GM21367 (cell line): Measurements from ENCODE around the gene KANSL1.

Experiments
- ATAC-seq: cut with Tn5 transposase; IDR thresholded peaks from one replicate; pipeline ENCODE4 v1.9.1; 2021; ENCODE audit not compliant: unreplicated experiment

Gene KANSL1

GRCh38 chr17:46044286-46044928, 148.8 kb downstream of the KANSL1 start:
- ATAC-seq, result no peak

GRCh38 chr17:46043606-46044005, 149.6 kb downstream of the KANSL1 start:
- no peak for ATAC-seq

GRCh38 chr17:46042925-46043324, 150.3 kb downstream of the KANSL1 start:
- no peak for ATAC-seq

GRCh38 chr17:46042246-46042645, 151.0 kb downstream of the KANSL1 start:
- ATAC-seq, result no peak

- no peak for ATAC-seq
Observed at GRCh38 chr17:46039592-46040186, 153.5 kb downstream of the KANSL1 start.

GRCh38 chr17:46038937-46039336, 154.3 kb downstream of the KANSL1 start:
- ATAC-seq, result no peak

- no peak for ATAC-seq
Observed at GRCh38 chr17:46038414-46038813, 154.8 kb downstream of the KANSL1 start.

GRCh38 chr17:46037722-46038255, 155.4 kb downstream of the KANSL1 start:
- ATAC-seq, result no peak

- ATAC-seq, result no peak
Observed at GRCh38 chr17:46036491-46036890, 156.7 kb downstream of the KANSL1 start.

- no peak for ATAC-seq
Observed at GRCh38 chr17:46035112-46035818, 158.0 kb downstream of the KANSL1 start.

GRCh38 chr17:46033392-46033791, 159.8 kb downstream of the KANSL1 start:
- ATAC-seq, result no peak

- no peak for ATAC-seq
Observed at GRCh38 chr17:46032909-46033308, 160.3 kb downstream of the KANSL1 start.

- no peak for ATAC-seq
Observed at GRCh38 chr17:46031920-46032319, 161.3 kb downstream of the KANSL1 start.

- ATAC-seq, result no peak
Observed at GRCh38 chr17:46031440-46031839, 161.8 kb downstream of the KANSL1 start.

- no peak for ATAC-seq
Observed at GRCh38 chr17:46030752-46031151, 162.5 kb downstream of the KANSL1 start.

GRCh38 chr17:46029627-46030026, 163.6 kb downstream of the KANSL1 start:
- ATAC-seq, result no peak

GRCh38 chr17:46028981-46029565, 164.2 kb downstream of the KANSL1 start:
- no peak for ATAC-seq

GRCh38 chr17:46028374-46028773, 164.9 kb downstream of the KANSL1 start:
- ATAC-seq, result no peak

- ATAC-seq, result no peak
Observed at GRCh38 chr17:46027976-46028325, 165.3 kb downstream of the KANSL1 start.

- no peak for ATAC-seq
Observed at GRCh38 chr17:46027048-46027975, 165.9 kb downstream of the KANSL1 start.
